GM15510 (cell line): ENCODE data around the gene TMEM38B.

Experiments used
- POLR2A ChIP-seq: IDR thresholded peaks from 3 replicates; pipeline ENCODE4 v1.6.1; 2011; ENCODE audit warnings: borderline replicate concordance; ENCODE audit not compliant: insufficient read length; ENCODE audit errors: extremely low read depth

The TMEM38B gene

DNA sequence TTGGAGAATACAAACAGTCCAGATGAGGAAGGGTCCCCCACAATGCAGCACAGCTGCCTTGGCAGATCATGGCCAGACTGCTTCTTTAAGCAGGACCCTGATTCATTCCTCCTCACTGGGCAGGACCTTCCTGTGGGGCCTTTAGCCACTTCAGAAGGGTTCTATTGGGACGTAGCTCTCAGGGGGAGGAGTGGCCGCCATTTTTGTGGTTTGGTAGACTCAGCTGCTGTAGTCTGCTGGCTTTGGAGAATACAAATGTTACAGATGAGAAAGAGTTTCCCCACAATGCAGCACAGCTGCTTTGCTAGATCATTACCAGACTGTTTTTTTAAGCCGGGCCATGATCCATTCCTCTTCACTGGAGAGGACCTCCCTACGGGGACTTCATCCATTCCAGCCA lies 57.4 kb downstream of the TMEM38B start:
- no peak for TF ChIP-seq POLR2A

DNA sequence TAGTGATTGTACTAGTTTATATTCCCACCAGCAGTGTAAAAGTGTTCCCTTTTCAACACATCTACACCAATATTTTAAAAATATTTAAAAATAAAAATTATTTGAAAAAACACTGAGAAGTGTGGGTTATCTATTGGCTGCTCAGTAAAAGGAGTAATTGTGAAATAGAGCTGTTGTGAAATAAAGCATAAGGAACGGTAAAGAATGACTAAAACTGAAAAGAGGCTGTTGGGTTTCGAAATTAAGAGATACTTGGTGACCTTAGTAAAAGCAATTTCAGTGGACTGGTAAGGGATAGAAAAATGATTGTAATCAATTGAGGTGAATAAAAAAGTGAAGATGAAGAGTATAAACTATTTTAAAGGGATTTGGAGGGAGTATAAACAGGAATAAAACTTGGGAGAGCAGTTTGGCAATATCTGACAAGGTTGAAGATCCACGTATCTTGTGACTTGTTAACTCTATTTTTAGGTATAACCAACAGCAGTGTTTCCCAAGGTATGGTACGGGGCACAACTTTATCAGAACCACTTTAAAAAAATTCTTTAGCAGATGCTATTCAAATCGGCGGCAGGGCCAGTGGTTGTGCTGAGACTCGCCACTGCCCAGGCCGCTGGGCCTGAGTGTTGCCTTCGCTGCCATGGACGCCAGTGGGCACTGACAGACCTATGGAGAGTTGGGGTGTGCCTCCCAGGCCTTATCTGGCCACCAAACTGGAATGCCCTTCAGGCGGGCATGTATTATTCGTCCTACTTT lies 63.3 kb downstream of the TMEM38B start:
- TF ChIP-seq POLR2A = no peak

- TF ChIP-seq POLR2A = no peak
These were observed 65.7 kb downstream of the TMEM38B start for GRCh38 chr9:105760053-105760452.

DNA sequence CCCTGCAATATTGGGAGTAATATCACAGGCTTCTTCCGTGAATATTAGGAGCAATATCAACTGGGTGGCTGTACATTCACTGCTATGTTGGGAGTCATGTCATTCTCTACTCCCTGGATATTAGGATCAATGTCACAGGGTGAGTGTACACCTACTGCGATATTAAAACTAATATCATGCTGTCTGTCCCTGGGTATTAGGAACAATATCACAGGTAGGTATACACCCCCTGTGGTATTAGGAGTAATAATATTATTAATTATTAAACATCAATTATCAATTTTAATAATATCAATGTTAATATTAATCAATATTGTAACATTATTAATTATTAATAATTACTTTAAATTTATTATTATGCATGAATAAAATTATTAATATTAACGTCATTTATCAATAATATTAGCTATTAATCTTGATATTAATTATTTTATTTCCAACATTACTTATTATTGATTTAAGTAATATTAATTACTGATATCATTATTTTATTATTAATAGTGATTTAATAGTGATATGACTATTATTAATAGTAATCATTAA lies 121.9 kb downstream of the TMEM38B start:
- TF ChIP-seq POLR2A = no peak

- TF ChIP-seq POLR2A = no peak
These were observed 122.6 kb downstream of the TMEM38B start for GRCh38 chr9:105816981-105817380.

- TF ChIP-seq POLR2A = no peak
These were observed 124.6 kb downstream of the TMEM38B start for GRCh38 chr9:105818903-105819302.

- TF ChIP-seq POLR2A = no peak
These were observed 128.5 kb downstream of the TMEM38B start for GRCh38 chr9:105822814-105823213.
